Hematopoietic multipotent progenitor cell treated with erythropoietin and hydrocortisone succinate and interleukin-3 and kit ligand, for 6 days (in vitro differentiated cells): ENCODE results near the gene INVS.

ENCODE experiments used
- DNase-seq: peaks from one replicate; pipeline ENCODE4 v3.0.0-alpha.2; 2015

INVS gene

GRCh38 chr9:100350188-100350587 is 251.1 kb downstream of the INVS start:
- DNase-seq: peak; percentile 30
